H1 (cell line): ENCODE results near the gene C1orf116. TPM values are rescaled to one million over a fixed set of nuclear protein-coding genes. Genes with fewer than 3 reads are reported as not detected.

Source experiments
- CTCF ChIA-PET: fragments of 300-600 bp; sonication (Branson Sonifier 250); formaldehyde crosslinking; loops from one replicate; lab custom pipeline; 2021; ENCODE audit not compliant: partially characterized antibody; lab: Charles Lee
- POLR2A ChIA-PET: fragments of 300-600 bp; sonication (Branson Sonifier 250); formaldehyde crosslinking; loops from one replicate; lab custom pipeline; 2021; ENCODE audit warnings: inconsistent platforms; ENCODE audit not compliant: partially characterized antibody; lab: Charles Lee
- DNase-seq, 2 experiments: peaks; one replicate each; pipeline versions ENCODE4 v3.0.0 to v3.0.0-alpha.2; 2010 to 2022; ENCODE audit warnings: low spot score in 2 of 2, low read depth in 1 of 2, mixed read lengths in 1 of 2
- FAIRE-seq: peaks from 2 replicates; lab custom pipeline; 2011; peaks lifted over from hg19 to GRCh38; lab: Jason Lieb, UNC
- H2AFZ ChIP-seq: 2 replicates; pipeline ENCODE4 v1.8.1; 2012; ENCODE audit warnings: low read length, inconsistent platforms
- H2AK5ac ChIP-seq: 2 replicates; pipeline ENCODE4 v1.6.1; 2013; ENCODE audit warnings: low read depth, low read length
- H2BK120ac ChIP-seq: replicated peaks from 2 replicates; pipeline ENCODE3; 2013; ENCODE audit warnings: low read depth, low read length, inconsistent platforms
- H2BK12ac ChIP-seq: 2 replicates; pipeline ENCODE4 v1.6.1; 2013; ENCODE audit warnings: low read depth, low read length
- H2BK15ac ChIP-seq: 2 replicates; pipeline ENCODE4 v1.6.1; 2013; ENCODE audit warnings: low read length
- H2BK20ac ChIP-seq: 2 replicates; pipeline ENCODE4 v1.6.1; 2013; ENCODE audit warnings: low read length
- H2BK5ac ChIP-seq: 2 replicates; pipeline ENCODE4 v1.6.1; 2013; ENCODE audit warnings: low read depth, low read length
- H3K14ac ChIP-seq: 2 replicates; pipeline ENCODE4 v1.6.1; 2013; ENCODE audit warnings: inconsistent platforms; ENCODE audit not compliant: insufficient read length
- H3K18ac ChIP-seq: 2 replicates; pipeline ENCODE4 v1.6.1; 2013; ENCODE audit warnings: low read length; ENCODE audit errors: extremely low read depth
- H3K23ac ChIP-seq: 2 replicates; pipeline ENCODE4 v1.6.1; 2013; ENCODE audit warnings: inconsistent platforms; ENCODE audit not compliant: insufficient read length
- H3K23me2 ChIP-seq: 2 replicates; pipeline ENCODE4 v1.6.1; 2013; ENCODE audit warnings: low read depth, low read length
- H3K27ac ChIP-seq: 2 replicates; pipeline ENCODE4 v1.6.1; 2011; ENCODE audit warnings: low read depth, low read length, inconsistent platforms
- H3K27me3 ChIP-seq, 4 experiments: replicated peaks in 1 of 4; 1 replicate in 1 of 4; 2 replicates in 3 of 4; pipeline versions ENCODE4 v1.6.1 to v1.8.1; 2011 to 2013; ENCODE audit warnings: low read length in 3 of 4, mild to moderate bottlenecking in 3 of 4, inconsistent platforms in 2 of 4, mixed read lengths in 2 of 4, moderate library complexity in 1 of 4; ENCODE audit not compliant: control insufficient read depth in 3 of 4, insufficient read depth in 3 of 4; ENCODE audit errors: extremely low read depth in 1 of 4
- H3K36me3 ChIP-seq, 4 experiments: 2 replicates each; pipeline versions ENCODE4 v1.6.1 to v1.8.1; 2011 to 2013; ENCODE audit warnings: mild to moderate bottlenecking in 4 of 4, low read length in 3 of 4, moderate library complexity in 2 of 4, control low read depth in 1 of 4, inconsistent platforms in 1 of 4; ENCODE audit not compliant: insufficient read depth in 4 of 4, control insufficient read depth in 2 of 4
- H3K4ac ChIP-seq: replicated peaks from 2 replicates; pipeline ENCODE3; 2013; ENCODE audit warnings: low read length, low read depth, mixed read lengths, inconsistent platforms; ENCODE audit not compliant: insufficient read length
- H3K4me1 ChIP-seq, 4 experiments: replicated peaks in 1 of 4; 1 replicate in 1 of 4; 2 replicates in 3 of 4; pipeline versions ENCODE4 v1.6.1 to v1.8.1; 2011 to 2013; ENCODE audit warnings: low read length in 3 of 4, inconsistent platforms in 2 of 4, mixed read lengths in 1 of 4; ENCODE audit not compliant: insufficient read depth in 4 of 4, control insufficient read depth in 3 of 4
- H3K4me2 ChIP-seq, 2 experiments: 2 replicates each; pipeline versions ENCODE4 v1.6.1 to v1.8.1; 2011 to 2013; ENCODE audit warnings: low read depth in 2 of 2, low read length in 2 of 2, control low read depth in 1 of 2, inconsistent platforms in 1 of 2, mild to moderate bottlenecking in 1 of 2; ENCODE audit not compliant: insufficient read depth in 1 of 2
- H3K4me3 ChIP-seq, 4 experiments: fragments of 200-600, 300-600 bp in 1 of 4; sonication (generic), shearing (Covaris generic), sonication (Bioruptor Twin) in 1 of 4; 2 replicates each; pipeline versions ENCODE4 v1.5.1 to v1.8.1; 2011 to 2016; ENCODE audit warnings: low read length in 4 of 4, low read depth in 3 of 4, control low read depth in 2 of 4, inconsistent platforms in 2 of 4, mild to moderate bottlenecking in 2 of 4, mixed read lengths in 1 of 4, moderate library complexity in 1 of 4; ENCODE audit not compliant: insufficient read depth in 2 of 4; ENCODE audit errors: extremely low read depth in 1 of 4
- H3K56ac ChIP-seq: replicated peaks from 2 replicates; pipeline ENCODE3; 2013; ENCODE audit warnings: low read depth, mild to moderate bottlenecking, mixed read lengths, low read length, inconsistent platforms; ENCODE audit not compliant: insufficient read length
- H3K79me1 ChIP-seq: 2 replicates; pipeline ENCODE4 v1.6.1; 2013; ENCODE audit warnings: low read depth, low read length, control low read depth
- H3K79me2 ChIP-seq, 2 experiments: 2 replicates each; pipeline versions ENCODE4 v1.6.1 to v1.8.1; 2012 to 2013; ENCODE audit warnings: low read length in 2 of 2, mild to moderate bottlenecking in 2 of 2, inconsistent platforms in 1 of 2; ENCODE audit not compliant: insufficient read depth in 2 of 2, control insufficient read depth in 1 of 2
- H3K9ac ChIP-seq, 4 experiments: replicated peaks in 1 of 4; 1 replicate in 1 of 4; 2 replicates in 3 of 4; pipeline versions ENCODE4 v1.6.1 to v1.8.1; 2011 to 2013; ENCODE audit warnings: low read depth in 3 of 4, low read length in 3 of 4, control low read depth in 2 of 4, mild to moderate bottlenecking in 2 of 4, moderate library complexity in 2 of 4, inconsistent platforms in 1 of 4; ENCODE audit errors: extremely low read depth in 1 of 4
- H3K9me3 ChIP-seq, 2 experiments: 2 replicates each; pipeline versions ENCODE4 v1.6.1 to v1.8.1; 2012 to 2013; ENCODE audit warnings: mild to moderate bottlenecking in 2 of 2, moderate library complexity in 2 of 2, control low read depth in 1 of 2, inconsistent platforms in 1 of 2, low read depth in 1 of 2, low read length in 1 of 2, mixed read lengths in 1 of 2; ENCODE audit not compliant: insufficient read depth in 2 of 2
- H4K20me1 ChIP-seq, 2 experiments: replicated peaks in 1 of 2; 2 replicates each; pipeline versions ENCODE3 to v1.8.1; 2011 to 2013; ENCODE audit warnings: inconsistent platforms in 2 of 2, low read length in 2 of 2, mild to moderate bottlenecking in 1 of 2; ENCODE audit not compliant: insufficient read depth in 2 of 2, control insufficient read depth in 1 of 2
- H4K5ac ChIP-seq: 2 replicates; pipeline ENCODE4 v1.6.1; 2013; ENCODE audit warnings: low read length, low read depth, mixed read lengths, inconsistent platforms; ENCODE audit not compliant: insufficient read length
- H4K8ac ChIP-seq: 2 replicates; pipeline ENCODE4 v1.8.0; 2013; ENCODE audit warnings: mild to moderate bottlenecking, moderate library complexity, low read length, inconsistent platforms; ENCODE audit not compliant: insufficient read depth; ENCODE audit errors: extremely low read depth
- H4K91ac ChIP-seq: replicated peaks from 2 replicates; pipeline ENCODE3; 2013; ENCODE audit warnings: low read length, mixed read lengths, inconsistent platforms; ENCODE audit not compliant: insufficient read length
- CTCF ChIP-seq, 3 experiments: IDR thresholded peaks; 1 replicate in 2 of 3; 2 replicates in 1 of 3; pipeline versions ENCODE4 v1.5.1 to v1.6.1; 2011; ENCODE audit warnings: low read length in 3 of 3, mild to moderate bottlenecking in 3 of 3, inconsistent platforms in 2 of 3, low read depth in 1 of 3, moderate library complexity in 1 of 3; ENCODE audit not compliant: insufficient read depth in 1 of 3; ENCODE audit errors: control extremely low read depth in 1 of 3
- KDM1A ChIP-seq: fragments of 200-600, 300-600 bp; sonication (generic); IDR thresholded peaks from 2 replicates; pipeline ENCODE4 v1.7.1; 2016; ENCODE audit warnings: mild to moderate bottlenecking, low read length, borderline replicate concordance
- RAD21 ChIP-seq, 2 experiments: IDR thresholded peaks in 1 of 2; conservative IDR thresholded peaks in 1 of 2; 2 replicates each; pipeline ENCODE4 v1.6.1; 2011; ENCODE audit warnings: low read depth in 2 of 2, low read length in 2 of 2, improper control_type of control experiment in 1 of 2, inconsistent platforms in 1 of 2, mild to moderate bottlenecking in 1 of 2, moderate library complexity in 1 of 2
- RFX5 ChIP-seq: IDR thresholded peaks from 2 replicates; pipeline ENCODE4 v1.6.1; 2011; ENCODE audit warnings: low read depth, low read length, improper control_type of control experiment, borderline replicate concordance
- USF2 ChIP-seq: IDR thresholded peaks from 2 replicates; pipeline ENCODE4 v1.6.1; 2011; ENCODE audit warnings: low read length, improper control_type of control experiment
- WGBS, 2 experiments: shearing (Covaris generic) in 1 of 2; methylation state at CpG; one replicate each; pipeline versions ENCODE4 v1.1.6 to v1.1.7; 2013 to 2015; ENCODE audit warnings: low lambda C conversion rate in 2 of 2, mixed read lengths in 2 of 2, inconsistent platforms in 1 of 2, low coverage in 1 of 2, missing lambda C conversion rate in 1 of 2; ENCODE audit not compliant: insufficient replicate concordance in 2 of 2, insufficient coverage in 1 of 2, insufficient read length in 1 of 2; ENCODE audit errors: extremely low coverage in 1 of 2, missing lambda C conversion rate in 1 of 2; 5-methylcytosine and 5-hydroxymethylcytosine counted together
- polyA plus RNA-seq, 7 experiments: library from polyadenylated mRNA; depleted of rRNA in 3 of 7; stranded (reverse) in 5 of 7; unstranded in 2 of 7; fragments of >200 nt in 5 of 7; fragments of 200-250 nt in 2 of 7; gene quantifications; 1 replicate in 5 of 7; 2 replicates in 1 of 7; 4 replicates in 1 of 7; pipeline versions ENCODE4 v1.2.1 to v1.2.3, GENCODE V29; 2011 to 2013; ENCODE audit warnings: missing spikeins in 2 of 7, mixed read lengths in 2 of 7
- total RNA-seq: library from RNA; stranded (reverse); fragmentation: NEBNext Ultra II Directional; extraction: Animal tissue kit (Norgen Biotek cat#: 25700); gene quantifications from 2 replicates; pipeline ENCODE4 v1.2.1, GENCODE V29; 2021

Gene C1orf116
- total and polyA plus RNA-seq, 2 of the 8 experiments (the other 6 are each of a cell fraction or from before 2014, with no cell fraction given) = 2.2 to 3.9 TPM

- Histone ChIP-seq H2AFZ (no peak overlapping the region), H4K8ac (no peak overlapping the region), H2BK120ac (no peak overlapping the region), H3K23ac (no peak overlapping the region), H3K4me1 (peaks cover 0 to 8% (median 2%) of the 10 kb centered on the region in 4 experiments; a peak in 3 of 7 replicates), H3K14ac (no peak overlapping the region), H2BK12ac (no peak overlapping the region), H2BK15ac (no peak overlapping the region), H3K9me3 (no peaks in the 10 kb centered on the region), H3K18ac (no peak overlapping the region), H4K91ac (no peak overlapping the region), H3K4ac (no peak overlapping the region), H3K36me3 (peaks cover 9 to 30% (median 10%) of the 10 kb centered on the region in 4 experiments), H3K27ac (peak overlapping the region; percentile 95), H2BK20ac (no peak overlapping the region), H2BK5ac (0 out of 2 replicates have a peak overlapping the region, but pooled peaks have one; percentile 3), H3K4me2 (peak overlapping the region; percentile 58 to 73), H3K4me3 (peak overlapping the region; percentile 73 to 99 (median 99)), H3K9ac (peak overlapping the region in 3 of 4 experiments; percentile 93 to 97 (median 95); a peak in 5 of 7 replicates), H2AK5ac (no peak overlapping the region), H4K20me1 (peaks cover 9 to 12% of the 10 kb centered on the region in 2 experiments), H3K56ac (no peak overlapping the region), H4K5ac (no peak overlapping the region), H3K79me2 (peaks cover 3 to 55% of the 10 kb centered on the region in 2 experiments; a peak in 3 of 4 replicates), H3K79me1 (no peaks in the 10 kb centered on the region; the same call in 1 of the 2 replicates), H3K27me3 (no peaks in the 10 kb centered on the region), H3K23me2 (peaks cover 5% of the 10 kb centered on the region; the same call in 1 of the 2 replicates)
- TF ChIP-seq CTCF (IDR thresholded peaks at IDR 0.05; ENCODE audit: control extremely low read depth in 1 of 3, insufficient read depth in 1 of 3, low read depth in 1 of 3, low read length in 3 of 3) (peak in 2 of 3 experiments; percentile 37 to 54; a peak in 2 of 4 replicates), RFX5 (no peak), RAD21 (IDR thresholded peaks at IDR 0.05 in 1 of 2, conservative IDR thresholded peaks at IDR 0.05 in 1 of 2; ENCODE audit: low read depth in 2 of 2, low read length in 2 of 2) (peak; percentile 30 to 43), KDM1A (no peak), USF2 (no peak)
- no peak for DNase-seq
- no peak for FAIRE-seq
- WGBS, 2 experiments = 2% methylated on average over 6 of the region's 6 CpGs; no CpG with 5 or more reads in 1 of the 2 experiments
- ChIA-PET POLR2A (interaction anchor here (0.9 to 2.9 kb wide), 5 partner anchors 12 to 347 kb away, joined by 3 to 15 read pairs (median 3); partner anchors contain the start of gene C1orf116), CTCF (interaction anchor here (0.7 to 4.2 kb wide), 19 partner anchors 9 to 138 kb away, joined by 3 to 40 read pairs (median 5); partner anchors contain the start of gene C1orf116)
These were observed 17.4 kb upstream of the C1orf116 start for GRCh38 chr1:207049974-207050391.
